IPS-15b (cell line): ENCODE measurements around the gene COL12A1.

Experiments
- H3K27me3 ChIP-seq: one replicate; pipeline ENCODE4 v1.6.1; 2013; ENCODE audit warnings: low read length; ENCODE audit not compliant: control insufficient read depth, insufficient read depth
- H3K36me3 ChIP-seq: one replicate; pipeline ENCODE4 v1.6.1; 2013; ENCODE audit warnings: low read length; ENCODE audit not compliant: control insufficient read depth, insufficient read depth
- H3K4me1 ChIP-seq: one replicate; pipeline ENCODE4 v1.6.1; 2013; ENCODE audit warnings: mild to moderate bottlenecking, low read length; ENCODE audit not compliant: control insufficient read depth, insufficient read depth
- H3K4me3 ChIP-seq: one replicate; pipeline ENCODE4 v1.5.1; 2013; ENCODE audit warnings: low read depth, low read length
- H3K9ac ChIP-seq: one replicate; pipeline ENCODE4 v1.6.1; 2013; ENCODE audit warnings: low read depth, mild to moderate bottlenecking, low read length
- H3K9me3 ChIP-seq: one replicate; pipeline ENCODE4 v1.6.1; 2013; ENCODE audit warnings: mild to moderate bottlenecking, low read length; ENCODE audit not compliant: control insufficient read depth, insufficient read depth

Gene COL12A1

DNA sequence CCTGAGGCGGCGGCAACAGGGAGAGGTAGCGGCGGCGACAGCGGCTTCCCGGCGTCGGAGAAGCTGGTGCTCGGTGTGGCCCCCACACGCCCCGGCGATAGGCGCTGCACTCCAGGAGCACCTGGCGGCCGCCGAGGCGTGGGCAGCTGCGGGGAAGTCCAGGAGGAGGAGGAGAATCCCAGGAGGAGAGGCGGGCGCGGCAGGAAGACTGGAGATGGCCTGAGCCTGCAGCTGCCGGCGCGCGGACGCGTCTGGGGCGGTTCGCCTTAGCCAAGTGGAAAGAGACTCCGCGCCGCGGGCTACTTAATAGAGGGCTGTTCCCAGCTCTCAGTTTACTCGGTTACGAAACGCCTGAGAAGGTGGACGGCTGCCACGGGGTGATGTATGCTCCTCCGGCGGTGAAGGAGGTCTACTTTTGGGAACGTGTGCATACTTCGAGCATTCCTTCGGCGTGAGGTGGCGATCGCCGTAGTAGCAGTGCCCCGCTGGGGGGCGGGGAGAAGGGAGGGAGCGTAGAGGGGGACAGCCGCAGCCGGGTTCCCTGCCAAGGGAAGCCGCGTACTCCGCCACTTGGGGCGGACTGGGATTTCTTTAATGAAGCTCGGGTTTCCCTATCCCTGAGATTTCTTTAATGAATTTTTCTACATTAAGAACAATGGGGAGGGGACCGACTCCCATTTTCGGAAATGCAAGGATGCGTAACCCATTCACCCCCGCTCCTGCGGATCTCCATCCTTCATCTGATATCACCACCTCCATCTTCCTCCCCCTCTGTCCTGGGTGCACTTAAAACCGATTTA, at the start of gene COL12A1:
TSS of gene COL12A1 (minus strand) at position 278 of the 800 bp plus-strand sequence. CDS start 3,261 bp downstream, outside the sequence.
- H3K4me1 ChIP-seq: peaks cover 14% of the 10 kb centered on the region
- H3K9ac ChIP-seq: peak within 1 kb of the TSS; percentile 8
- H3K9me3 ChIP-seq: no peaks in the 10 kb centered on the region
- peaks cover 90% of the 10 kb centered on the region for H3K27me3 ChIP-seq
- H3K4me3 ChIP-seq: peak within 1 kb of the TSS; percentile 53
- no peaks in the 10 kb centered on the region for H3K36me3 ChIP-seq

DNA sequence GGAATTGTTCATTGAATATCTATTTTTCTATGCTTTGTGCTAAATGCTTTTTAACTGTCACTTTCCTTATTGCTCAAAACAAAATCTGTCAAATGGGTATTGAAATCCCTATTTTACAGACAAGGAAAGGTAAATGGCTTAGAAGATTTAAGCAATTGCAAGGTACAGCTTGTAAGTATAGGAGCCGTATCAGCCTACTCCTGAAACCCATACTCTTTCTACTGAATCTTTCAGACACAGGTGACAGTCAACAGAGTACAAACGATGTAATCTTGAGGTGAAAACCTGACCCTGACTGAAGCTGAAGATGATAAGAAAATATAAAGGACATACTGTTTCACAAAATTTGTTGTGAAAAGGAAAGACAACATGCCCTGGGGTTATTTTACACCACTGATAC, 44.7 kb upstream of the COL12A1 start:
- Histone ChIP-seq H3K9ac (no peak overlapping the region), H3K4me1 (peaks cover 25% of the 10 kb centered on the region), H3K36me3 (no peaks in the 10 kb centered on the region), H3K27me3 (no peaks in the 10 kb centered on the region), H3K9me3 (no peaks in the 10 kb centered on the region), H3K4me3 (no peak overlapping the region)

DNA sequence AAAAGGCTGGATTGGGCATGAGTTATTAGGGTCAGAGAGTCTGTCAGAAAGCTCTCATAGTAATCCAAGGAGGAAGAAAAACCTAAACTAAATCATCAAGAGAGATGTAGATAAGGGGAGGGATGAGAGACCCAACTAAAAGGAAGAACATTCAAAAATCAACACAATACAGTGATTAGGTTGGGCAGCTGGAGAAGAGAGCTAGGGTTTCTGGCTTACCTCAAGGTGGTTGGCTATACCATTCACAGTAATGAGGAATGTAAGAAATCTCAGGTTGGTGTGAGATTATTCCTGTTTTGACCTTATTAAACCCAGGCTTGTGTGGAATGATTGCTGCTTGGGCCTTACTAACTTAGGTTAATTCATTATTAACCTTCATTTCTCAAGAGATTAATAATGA, 44.0 kb upstream of the COL12A1 start:
- H3K36me3 ChIP-seq: no peaks in the 10 kb centered on the region
- no peak overlapping the region for H3K4me3 ChIP-seq
- no peaks in the 10 kb centered on the region for H3K27me3 ChIP-seq
- peaks cover 25% of the 10 kb centered on the region for H3K4me1 ChIP-seq
- no peaks in the 10 kb centered on the region for H3K9me3 ChIP-seq
- no peak overlapping the region for H3K9ac ChIP-seq

DNA sequence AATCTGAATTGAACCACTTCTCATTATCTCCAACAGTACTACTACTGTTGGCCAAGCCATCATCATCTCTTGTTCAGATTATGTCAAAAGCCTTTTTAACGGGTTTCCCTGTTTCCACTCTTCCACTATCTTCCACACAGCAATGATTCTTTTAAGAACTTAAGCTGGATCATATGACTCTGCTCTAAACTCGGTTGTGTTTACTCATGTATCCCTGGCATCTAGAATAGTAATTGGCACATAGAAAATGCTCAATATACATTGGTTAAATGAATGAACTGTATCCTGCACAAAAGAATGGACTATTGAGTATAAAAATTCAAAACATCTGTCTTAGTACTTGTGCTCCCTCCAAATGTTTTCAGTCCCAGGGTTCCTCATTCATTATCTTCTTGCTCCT, 40.5 kb upstream of the COL12A1 start:
- H3K36me3 ChIP-seq: no peaks in the 10 kb centered on the region
- peaks cover 17% of the 10 kb centered on the region for H3K4me1 ChIP-seq
- H3K27me3 ChIP-seq: no peaks in the 10 kb centered on the region
- H3K9ac ChIP-seq: no peak overlapping the region
- H3K4me3 ChIP-seq: no peak overlapping the region
- no peaks in the 10 kb centered on the region for H3K9me3 ChIP-seq

DNA sequence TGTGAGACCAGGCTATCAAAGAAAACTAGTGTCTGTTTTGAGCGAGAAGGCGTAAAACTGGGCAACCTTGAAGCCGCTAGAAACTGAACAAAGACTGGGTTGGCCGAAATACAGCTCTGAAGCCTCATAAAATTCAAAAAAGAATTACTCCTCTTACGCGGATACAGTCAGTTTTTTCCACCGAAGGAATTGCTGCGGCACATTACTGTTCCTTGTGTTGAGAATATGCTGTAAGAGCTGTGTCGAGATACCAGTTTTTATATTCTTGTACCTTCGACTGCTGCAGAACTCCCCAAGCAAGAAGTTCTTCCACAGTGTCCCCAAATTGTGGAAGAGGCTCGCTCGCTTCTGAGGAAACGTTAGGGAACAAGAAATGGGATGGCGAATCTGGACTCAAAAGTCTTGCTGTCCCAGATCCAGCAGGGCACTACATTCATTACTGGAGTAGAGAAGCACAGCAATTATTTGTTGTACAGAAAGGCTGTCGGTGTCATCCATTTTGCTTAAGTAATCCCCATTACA, 38.3 kb upstream of the COL12A1 start:
- Histone ChIP-seq H3K9me3 (no peaks in the 10 kb centered on the region), H3K4me1 (peaks cover 2% of the 10 kb centered on the region), H3K4me3 (peak overlapping the region; percentile 70), H3K27me3 (no peaks in the 10 kb centered on the region), H3K36me3 (peaks cover 5% of the 10 kb centered on the region), H3K9ac (peak overlapping the region; percentile 80)

DNA sequence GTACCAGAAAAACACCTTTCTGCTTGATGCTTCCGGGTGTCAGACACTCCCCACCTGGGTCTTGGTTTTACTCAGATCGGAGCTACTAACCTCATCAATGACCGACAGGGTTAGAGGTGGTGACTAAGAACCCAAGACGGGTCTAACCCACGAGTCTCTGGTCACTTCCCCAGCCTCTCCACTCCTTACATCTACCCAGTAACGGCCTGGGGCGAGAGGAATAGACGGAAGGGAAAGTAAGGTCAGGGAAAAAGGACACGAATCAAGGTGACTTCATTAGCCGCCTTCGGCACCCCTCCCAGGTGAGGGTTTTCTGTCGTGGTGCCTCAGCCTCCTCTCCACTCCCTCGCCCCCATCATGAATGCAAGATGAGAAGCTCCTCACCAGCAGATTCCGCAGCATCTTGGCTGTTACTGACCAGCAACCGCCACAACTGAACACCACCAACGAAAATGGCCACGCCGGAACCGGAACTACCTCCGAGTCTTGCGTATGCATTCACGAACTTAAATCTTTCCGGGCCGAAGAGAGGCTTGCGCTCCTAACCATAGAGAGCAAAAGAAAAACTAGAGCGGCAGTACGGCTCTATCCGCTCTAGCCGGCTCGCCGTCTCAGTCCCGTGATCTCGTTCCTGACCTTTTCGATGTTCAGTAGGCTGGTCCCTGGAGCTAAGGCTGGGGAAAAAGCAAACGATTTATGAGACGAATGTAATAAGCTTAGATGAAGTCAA, 37.6 kb upstream of the COL12A1 start, which contains the start of gene COX7A2:
TSS of gene COX7A2 (minus strand) at position 469 of the 730 bp plus-strand sequence. CDS start at position 402, 67 bp downstream.
- Histone ChIP-seq H3K4me1 (peaks cover 2% of the 10 kb centered on the region), H3K4me3 (peak within 1 kb of the TSS; percentile 70), H3K9ac (peak within 1 kb of the TSS; percentile 80), H3K27me3 (no peaks in the 10 kb centered on the region), H3K9me3 (no peaks in the 10 kb centered on the region), H3K36me3 (peaks cover 10% of the 10 kb centered on the region)

DNA sequence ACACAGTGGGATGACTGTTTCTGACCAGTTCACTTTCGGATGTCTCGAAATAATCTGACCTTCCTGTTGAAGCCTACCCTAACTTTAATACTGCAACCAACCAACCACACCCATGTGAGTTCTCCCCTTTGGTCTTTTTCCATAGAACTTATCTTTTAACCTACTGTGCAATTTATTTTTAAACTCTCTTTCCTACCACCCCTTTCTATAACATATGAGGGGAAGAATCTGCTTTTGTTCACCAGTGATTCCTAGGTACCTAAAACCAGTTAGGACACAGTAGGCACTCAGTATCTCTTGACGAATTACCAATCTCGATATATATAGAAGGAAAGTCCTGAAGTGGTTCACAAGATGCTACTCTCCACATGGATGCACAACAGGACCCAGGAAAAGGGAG, 30.8 kb upstream of the COL12A1 start:
- Histone ChIP-seq H3K4me3 (no peak overlapping the region), H3K9me3 (no peaks in the 10 kb centered on the region), H3K4me1 (peaks cover 7% of the 10 kb centered on the region), H3K9ac (no peak overlapping the region), H3K27me3 (no peaks in the 10 kb centered on the region), H3K36me3 (peaks cover 10% of the 10 kb centered on the region)

DNA sequence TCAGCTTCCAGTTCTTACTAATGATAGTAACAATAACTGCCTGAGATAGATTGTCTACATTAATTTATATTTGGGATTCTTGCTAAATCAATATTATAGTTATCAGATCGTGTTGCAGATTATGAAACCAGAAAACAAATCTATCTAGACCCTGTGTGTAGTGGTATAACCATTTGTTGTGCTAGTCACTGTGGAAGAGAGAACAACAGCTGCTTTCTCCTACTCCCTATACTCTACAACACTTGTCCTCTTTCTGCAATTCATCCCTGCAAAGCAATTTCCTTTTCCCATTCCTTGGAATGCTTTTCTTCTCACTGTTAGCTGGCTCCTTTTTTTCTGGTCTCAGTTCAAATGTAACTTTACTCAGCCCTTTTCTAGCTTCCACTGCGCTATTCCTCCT, 29.4 kb upstream of the COL12A1 start:
- Histone ChIP-seq H3K4me3 (no peak overlapping the region), H3K36me3 (peaks cover 10% of the 10 kb centered on the region), H3K27me3 (no peaks in the 10 kb centered on the region), H3K4me1 (peaks cover 10% of the 10 kb centered on the region), H3K9ac (no peak overlapping the region), H3K9me3 (no peaks in the 10 kb centered on the region)

DNA sequence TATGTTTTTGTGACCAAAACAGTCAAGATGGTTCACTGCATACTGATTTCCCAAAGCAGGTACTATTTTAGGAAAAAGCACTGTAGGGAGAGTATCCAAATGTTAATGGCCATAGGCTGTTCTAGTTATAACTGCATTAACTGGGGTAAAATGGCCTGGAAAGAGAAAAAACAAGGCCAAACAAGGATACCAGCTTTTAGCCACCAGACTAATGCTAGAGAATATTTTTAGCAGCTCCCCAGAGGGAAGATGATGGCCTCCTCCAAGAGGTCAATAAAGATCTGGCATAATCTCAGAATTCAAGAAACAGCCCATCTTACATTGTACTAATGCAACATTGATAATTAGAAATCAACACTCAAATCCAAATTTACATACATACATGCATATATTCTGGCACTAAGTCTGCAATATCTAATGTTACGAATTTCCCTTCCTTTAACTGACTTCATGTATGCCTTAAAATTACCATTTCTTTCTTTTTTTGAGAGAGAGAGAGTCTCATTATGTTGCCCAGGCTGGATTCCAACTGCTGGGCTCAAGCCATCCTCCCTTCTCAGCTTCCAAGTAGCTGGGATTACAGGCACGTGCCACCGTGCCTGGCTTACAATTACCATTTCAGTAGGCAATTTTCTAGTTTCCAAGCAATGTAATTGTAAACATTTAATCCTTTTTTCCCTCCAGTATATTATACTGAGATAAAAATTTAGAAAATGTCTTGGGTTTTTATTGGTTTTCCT, 28.4 kb upstream of the COL12A1 start:
- Histone ChIP-seq H3K4me3 (no peak overlapping the region), H3K36me3 (peaks cover 7% of the 10 kb centered on the region), H3K4me1 (peaks cover 10% of the 10 kb centered on the region), H3K9me3 (no peaks in the 10 kb centered on the region), H3K27me3 (no peaks in the 10 kb centered on the region), H3K9ac (no peak overlapping the region)

DNA sequence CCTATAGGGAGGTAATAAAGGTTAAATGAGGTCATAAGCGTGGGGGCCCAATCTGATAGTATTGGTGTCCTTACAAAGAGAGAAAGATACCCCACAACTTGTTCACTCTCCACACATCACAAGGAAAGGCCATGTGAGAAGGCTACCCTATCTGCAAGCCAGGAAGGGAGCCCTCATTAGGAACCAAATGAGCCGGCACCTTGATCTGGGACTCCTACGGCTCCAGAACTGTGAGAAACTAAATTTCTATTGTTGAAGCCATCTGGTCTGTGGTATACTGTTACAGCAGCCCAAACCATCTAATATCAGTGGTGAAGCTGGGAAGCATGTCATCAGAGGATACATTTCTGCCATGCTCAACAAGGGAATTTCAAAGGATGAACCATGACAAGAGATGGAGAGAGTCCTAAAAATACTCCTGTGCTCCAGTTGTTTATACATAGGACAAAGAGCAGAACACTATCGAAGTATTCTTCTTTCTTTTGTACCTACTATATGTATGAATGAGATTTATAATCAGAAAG, 27.3 kb upstream of the COL12A1 start:
- H3K9ac ChIP-seq: no peak overlapping the region
- H3K36me3 ChIP-seq: no peaks in the 10 kb centered on the region
- peaks cover 10% of the 10 kb centered on the region for H3K4me1 ChIP-seq
- H3K9me3 ChIP-seq: no peaks in the 10 kb centered on the region
- H3K27me3 ChIP-seq: no peaks in the 10 kb centered on the region
- no peak overlapping the region for H3K4me3 ChIP-seq
